IPS-20b (cell line): Measurements from ENCODE around the gene PLEKHM1.

Experiments
- H3K27ac ChIP-seq: one replicate; pipeline ENCODE4 v1.5.1; 2013; ENCODE audit warnings: low read length
- H3K27me3 ChIP-seq: 2 replicates; pipeline ENCODE4 v1.6.1; 2013; ENCODE audit warnings: mild to moderate bottlenecking, low read length, inconsistent platforms; ENCODE audit not compliant: insufficient read depth
- H3K36me3 ChIP-seq: 2 replicates; pipeline ENCODE4 v1.6.1; 2013; ENCODE audit warnings: low read depth, mild to moderate bottlenecking, inconsistent platforms, low read length, moderate library complexity; ENCODE audit not compliant: insufficient read depth
- H3K4me1 ChIP-seq: 2 replicates; pipeline ENCODE4 v1.6.1; 2013; ENCODE audit warnings: mild to moderate bottlenecking, control low read depth, inconsistent platforms, low read length, moderate library complexity; ENCODE audit not compliant: insufficient read depth
- H3K4me3 ChIP-seq: 2 replicates; pipeline ENCODE4 v1.5.1; 2013; ENCODE audit warnings: mild to moderate bottlenecking, low read length, inconsistent platforms
- H3K9ac ChIP-seq: 2 replicates; pipeline ENCODE4 v1.6.1; 2013; ENCODE audit warnings: low read depth, mild to moderate bottlenecking, inconsistent platforms, low read length, moderate library complexity
- H3K9me3 ChIP-seq: 2 replicates; pipeline ENCODE4 v1.6.1; 2013; ENCODE audit warnings: mild to moderate bottlenecking, low read depth, low read length, inconsistent platforms; ENCODE audit not compliant: insufficient read depth

Gene PLEKHM1

GRCh38 chr17:45397796-45398195 lies 92.7 kb downstream of the PLEKHM1 start:
- H3K27ac ChIP-seq, result no peak overlapping the region
- no peak overlapping the region for H3K9ac ChIP-seq
- no peaks in the 10 kb centered on the region for H3K9me3 ChIP-seq
- H3K4me3 ChIP-seq, result no peak overlapping the region
- H3K27me3 ChIP-seq, result no peaks in the 10 kb centered on the region
- peaks cover 4% of the 10 kb centered on the region; the same call in 1 of the 2 replicates for H3K4me1 ChIP-seq
- H3K36me3 ChIP-seq, result no peaks in the 10 kb centered on the region

GRCh38 chr17:45396496-45397205 lies 93.9 kb downstream of the PLEKHM1 start:
- Histone ChIP-seq H3K9ac (no peak overlapping the region), H3K4me3 (no peak overlapping the region), H3K36me3 (no peaks in the 10 kb centered on the region), H3K27ac (no peak overlapping the region), H3K27me3 (no peaks in the 10 kb centered on the region), H3K9me3 (no peaks in the 10 kb centered on the region), H3K4me1 (peaks cover 4% of the 10 kb centered on the region; the same call in 1 of the 2 replicates)

DNA sequence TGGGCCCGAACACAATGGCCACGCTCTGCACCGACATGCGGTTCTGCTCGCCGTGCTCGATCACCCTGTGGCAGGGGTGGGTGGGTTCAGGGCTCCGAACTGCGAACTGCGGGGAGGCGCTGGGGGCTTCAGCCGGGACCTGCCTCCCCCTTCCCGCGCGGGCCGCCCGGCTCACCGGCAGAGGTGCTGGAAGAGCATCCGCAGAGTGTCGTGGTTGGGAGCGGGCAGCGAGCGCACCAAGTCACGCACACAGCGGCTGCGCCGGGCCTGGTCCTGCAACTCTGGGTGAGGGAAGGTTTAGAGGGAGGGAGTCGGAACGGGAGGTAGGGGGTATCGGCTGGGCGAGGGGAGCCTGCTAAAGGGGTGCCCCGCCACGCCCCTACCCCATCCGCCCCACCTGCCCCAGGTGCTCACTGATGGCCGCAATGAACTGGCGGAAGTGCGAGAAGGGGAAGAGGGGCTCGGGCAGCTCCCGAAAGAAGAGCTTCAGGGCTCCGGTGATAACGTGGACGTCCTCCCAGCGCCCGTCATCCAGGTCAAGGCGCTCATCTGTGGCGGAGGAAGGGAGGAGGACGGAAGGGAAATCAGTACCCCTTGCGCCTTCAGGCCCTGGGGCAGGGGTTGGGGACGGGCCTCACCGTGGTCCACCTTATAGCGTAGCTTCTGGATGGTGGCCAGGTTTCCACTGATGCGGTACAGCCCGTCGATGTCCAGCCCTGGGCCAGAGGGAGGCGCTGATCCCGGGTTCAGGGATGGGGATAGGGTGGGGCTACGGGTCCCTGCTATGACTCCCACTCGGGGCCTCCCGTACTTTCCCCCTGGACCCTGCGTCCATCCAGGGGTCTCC lies 94.7 kb downstream of the PLEKHM1 start:
- no peak overlapping the region for H3K9ac ChIP-seq
- H3K4me1 ChIP-seq, result peaks cover 4% of the 10 kb centered on the region; the same call in 1 of the 2 replicates
- H3K27me3 ChIP-seq, result no peaks in the 10 kb centered on the region
- H3K4me3 ChIP-seq, result peak overlapping the region; percentile 32; the same call in 1 of the 2 replicates
- no peaks in the 10 kb centered on the region for H3K36me3 ChIP-seq
- no peaks in the 10 kb centered on the region for H3K9me3 ChIP-seq
- no peak overlapping the region for H3K27ac ChIP-seq

DNA sequence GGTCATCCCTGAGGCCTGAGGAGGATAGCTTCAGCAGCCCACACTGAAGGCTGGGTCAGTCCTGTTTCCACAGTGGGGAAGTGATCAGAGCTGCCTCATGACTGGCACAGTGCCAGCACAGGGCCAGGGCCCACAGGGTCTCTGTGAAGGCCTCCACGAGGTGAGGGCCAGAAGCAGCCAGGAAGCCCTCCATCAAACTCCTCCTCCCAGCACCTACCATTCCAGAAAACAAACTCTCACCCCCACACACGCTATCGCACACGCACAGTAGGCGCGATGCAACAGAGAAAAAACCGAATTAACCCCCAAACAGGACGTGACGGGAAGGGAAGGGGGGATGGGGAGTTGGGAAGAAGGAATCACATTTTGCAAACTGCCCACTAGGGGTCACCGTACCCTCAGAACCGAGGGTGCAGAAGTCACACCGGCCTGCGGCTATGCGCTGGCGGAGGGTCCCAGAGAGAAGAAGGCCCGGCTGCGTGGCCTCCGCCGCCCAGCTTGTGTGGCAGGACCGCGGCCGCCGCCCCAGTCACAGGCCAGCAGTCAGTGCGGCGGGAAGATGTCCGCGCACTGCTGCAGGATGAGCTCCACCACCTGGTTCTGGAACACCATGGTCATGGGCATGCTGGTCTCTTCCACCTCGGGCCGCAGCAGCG lies 95.5 kb downstream of the PLEKHM1 start:
- Histone ChIP-seq H3K4me3 (peak overlapping the region; percentile 32; the same call in 1 of the 2 replicates), H3K9ac (peak overlapping the region; percentile 56; the same call in 1 of the 2 replicates), H3K36me3 (no peaks in the 10 kb centered on the region), H3K27me3 (no peaks in the 10 kb centered on the region), H3K27ac (no peak overlapping the region), H3K4me1 (peaks cover 4% of the 10 kb centered on the region; the same call in 1 of the 2 replicates), H3K9me3 (no peaks in the 10 kb centered on the region)

DNA sequence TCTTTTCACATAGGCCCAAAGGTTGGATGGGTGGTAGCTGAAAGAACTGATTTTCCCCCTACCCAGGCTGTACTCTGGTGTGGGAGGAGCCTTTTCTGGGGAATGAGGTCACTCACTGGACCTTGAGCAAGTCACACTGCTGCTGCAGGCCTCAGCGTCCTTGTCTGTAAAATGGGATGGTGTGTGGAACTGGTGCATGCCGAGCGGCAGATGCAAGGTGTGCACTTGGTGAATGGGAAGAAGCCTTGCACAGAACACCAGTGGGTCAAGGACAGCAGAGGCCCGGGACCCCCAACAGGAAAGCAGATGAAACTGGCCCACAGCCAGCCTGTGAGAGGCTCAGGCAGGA lies 96.0 kb downstream of the PLEKHM1 start:
- Histone ChIP-seq H3K4me1 (peaks cover 4% of the 10 kb centered on the region; the same call in 1 of the 2 replicates), H3K4me3 (no peak overlapping the region), H3K36me3 (no peaks in the 10 kb centered on the region), H3K9me3 (no peaks in the 10 kb centered on the region), H3K27ac (no peak overlapping the region), H3K9ac (peak overlapping the region; percentile 56; the same call in 1 of the 2 replicates), H3K27me3 (no peaks in the 10 kb centered on the region)

GRCh38 chr17:45394091-45394490 lies 96.4 kb downstream of the PLEKHM1 start:
- no peaks in the 10 kb centered on the region for H3K9me3 ChIP-seq
- H3K9ac ChIP-seq, result no peak overlapping the region
- no peaks in the 10 kb centered on the region for H3K36me3 ChIP-seq
- no peaks in the 10 kb centered on the region for H3K27me3 ChIP-seq
- H3K4me1 ChIP-seq, result peaks cover 4% of the 10 kb centered on the region; the same call in 1 of the 2 replicates
- no peak overlapping the region for H3K27ac ChIP-seq
- no peak overlapping the region for H3K4me3 ChIP-seq

DNA sequence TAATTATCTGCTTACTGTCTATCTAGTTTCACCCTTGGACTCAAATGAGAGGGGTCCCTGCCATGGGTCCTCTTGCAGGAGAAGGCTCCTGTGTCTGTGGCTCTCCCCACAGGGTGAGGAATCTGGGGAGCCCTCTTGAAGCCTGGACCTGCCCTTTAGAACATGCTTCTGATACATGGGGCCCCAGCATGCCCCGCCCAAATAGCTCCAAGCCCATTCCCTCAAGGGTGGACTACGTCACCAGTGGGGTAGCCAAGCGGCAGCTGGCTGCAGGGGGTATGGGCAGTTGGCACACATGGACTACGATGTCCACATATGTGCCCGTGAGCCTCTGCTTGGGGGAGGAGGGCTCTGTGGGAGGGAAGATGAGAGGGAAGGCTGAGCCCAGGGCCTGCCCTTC lies 97.1 kb downstream of the PLEKHM1 start:
- Histone ChIP-seq H3K4me1 (peaks cover 4% of the 10 kb centered on the region; the same call in 1 of the 2 replicates), H3K27ac (no peak overlapping the region), H3K27me3 (no peaks in the 10 kb centered on the region), H3K9me3 (no peaks in the 10 kb centered on the region), H3K9ac (no peak overlapping the region), H3K36me3 (no peaks in the 10 kb centered on the region), H3K4me3 (no peak overlapping the region)

GRCh38 chr17:45391918-45392317 lies 98.6 kb downstream of the PLEKHM1 start:
- Histone ChIP-seq H3K4me3 (no peak overlapping the region), H3K4me1 (peaks cover 4% of the 10 kb centered on the region; the same call in 1 of the 2 replicates), H3K27me3 (no peaks in the 10 kb centered on the region), H3K9ac (no peak overlapping the region), H3K9me3 (no peaks in the 10 kb centered on the region), H3K36me3 (no peaks in the 10 kb centered on the region), H3K27ac (no peak overlapping the region)

- peaks cover 4% of the 10 kb centered on the region; the same call in 1 of the 2 replicates for H3K4me1 ChIP-seq
Measured at GRCh38 chr17:45391291-45391690, 99.2 kb downstream of the PLEKHM1 start.

DNA sequence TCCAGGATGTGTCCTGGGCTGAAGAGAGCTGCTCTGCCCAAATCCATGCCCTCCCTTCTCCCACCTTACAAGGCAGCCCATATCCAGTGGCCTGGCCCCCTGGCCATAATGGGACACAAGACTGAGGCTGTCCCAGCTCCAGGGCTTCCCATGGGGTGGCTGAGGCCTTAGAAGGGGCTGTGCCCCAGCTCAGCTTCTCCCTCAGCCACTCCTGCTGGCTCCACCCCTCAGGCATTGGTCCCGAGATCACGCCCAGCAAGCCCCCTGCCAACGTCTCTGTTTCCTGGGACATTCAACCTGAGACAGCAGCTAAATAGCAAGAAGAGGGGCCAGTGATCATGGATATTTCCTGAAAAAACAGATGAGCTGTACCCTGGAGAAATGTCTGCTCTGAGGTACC lies 101.2 kb downstream of the PLEKHM1 start:
- Histone ChIP-seq H3K4me1 (no peaks in the 10 kb centered on the region), H3K36me3 (no peaks in the 10 kb centered on the region), H3K27ac (no peak overlapping the region)

More at GRCh38 chr17:45391291-45391690, 99.2 kb downstream of the PLEKHM1 start:
- no peaks in the 10 kb centered on the region for H3K9me3 ChIP-seq
- H3K4me3 ChIP-seq, result no peak overlapping the region
- H3K36me3 ChIP-seq, result no peaks in the 10 kb centered on the region
- H3K27me3 ChIP-seq, result no peaks in the 10 kb centered on the region
- no peak overlapping the region for H3K27ac ChIP-seq
- no peak overlapping the region for H3K9ac ChIP-seq

GRCh38 chr17:45388604-45389325 lies 101.8 kb downstream of the PLEKHM1 start:
- Histone ChIP-seq H3K27me3 (no peaks in the 10 kb centered on the region; the same call in 1 of the 2 replicates), H3K27ac (no peak overlapping the region), H3K9me3 (no peaks in the 10 kb centered on the region), H3K4me1 (no peaks in the 10 kb centered on the region), H3K4me3 (no peak overlapping the region), H3K36me3 (no peaks in the 10 kb centered on the region), H3K9ac (no peak overlapping the region)

More for the DNA sequence above, 101.2 kb downstream of the PLEKHM1 start:
- Histone ChIP-seq H3K9me3 (no peaks in the 10 kb centered on the region), H3K4me3 (no peak overlapping the region), H3K9ac (no peak overlapping the region), H3K27me3 (no peaks in the 10 kb centered on the region; the same call in 1 of the 2 replicates)
